Suprapubic skin (tissue), 4 donors: ENCODE data around the gene GJA5. TPM values are rescaled to one million over a fixed set of nuclear protein-coding genes. Genes with fewer than 3 reads are reported as not detected.
"Not testable (repeated sequence)": the region's sequence is repeated elsewhere in the genome, so short reads cannot be mapped to it uniquely, and the experiment has no call there.

ENCODE experiments used
- DNase-seq, 2 donors: peaks; one replicate each; pipeline ENCODE4 v3.0.0-alpha.2; 2019; ENCODE audit warnings: low spot score in 2 of 2
- H3K27ac ChIP-seq: fragments of 200-600 bp; sonication (generic); one replicate; pipeline ENCODE4 v1.5.1; 2019
- H3K27me3 ChIP-seq: fragments of 200-600 bp; sonication (generic); one replicate; pipeline ENCODE4 v1.5.1; 2019
- H3K36me3 ChIP-seq: fragments of 200-600 bp; sonication (generic); one replicate; pipeline ENCODE4 v1.5.1; 2019
- H3K4me1 ChIP-seq: fragments of 200-600 bp; sonication (generic); one replicate; pipeline ENCODE4 v1.5.1; 2019
- H3K4me3 ChIP-seq: fragments of 200-600 bp; sonication (generic); one replicate; pipeline ENCODE4 v1.5.1; 2019; ENCODE audit warnings: mild to moderate bottlenecking
- H3K9me3 ChIP-seq: fragments of 200-600 bp; sonication (generic); one replicate; pipeline ENCODE4 v1.5.1; 2019
- EP300 ChIP-seq: sonication (generic); formaldehyde crosslinking; IDR thresholded peaks from one replicate; pipeline ENCODE4 v1.6.1; 2017; ENCODE audit warnings: antibody characterized with exemption
- POLR2A ChIP-seq, 2 donors: fragments of 450-650 bp; IDR thresholded peaks; one replicate each; pipeline ENCODE4 v1.6.1; 2017; ENCODE audit warnings: antibody characterized with exemption in 2 of 2, mild to moderate bottlenecking in 2 of 2, moderate library complexity in 2 of 2
- POLR2AphosphoS5 ChIP-seq, 3 donors: sonication (generic); formaldehyde crosslinking; IDR thresholded peaks; one replicate each; pipeline ENCODE4 v1.6.1; 2017; ENCODE audit warnings: antibody characterized with exemption in 3 of 3
- WGBS: methylation state at CpG from one replicate; pipeline ENCODE4 v1.1.5; 2018; 5-methylcytosine and 5-hydroxymethylcytosine counted together
- total RNA-seq, 4 donors: library from RNA; depleted of rRNA; stranded (reverse); fragments of >200 nt; gene quantifications; one replicate each; pipeline ENCODE4 v1.1.0, GENCODE V29; 2016
- TF ChIP-seq, protein P1 (sequence below), 2 donors: fragments of 200-600 bp in 1 of 2; fragments of 450-650 bp in 1 of 2; sonication (generic) in 1 of 2; IDR thresholded peaks; one replicate each; pipeline ENCODE4 v1.5.1; 2016 to 2019; ENCODE audit warnings: antibody characterized with exemption in 2 of 2, mild to moderate bottlenecking in 1 of 2, moderate library complexity in 1 of 2

GJA5 gene
- total RNA-seq, 4 donors from 2014 or later = 1.8 to 11.7 (median 3.6) TPM

- Histone ChIP-seq H3K4me1 (no peaks in the 10 kb centered on the region), H3K36me3 (no peaks in the 10 kb centered on the region), H3K9me3 (no peaks in the 10 kb centered on the region), H3K4me3 (no peak overlapping the region), H3K27ac (no peak overlapping the region), H3K27me3 (no peaks in the 10 kb centered on the region)
- DNase-seq = no peak
- 85% methylated on average over 6 of the region's 6 CpGs for WGBS
- TF ChIP-seq EP300 (no peak), POLR2A (IDR thresholded peaks at IDR 0.05) (no peak)
- TF ChIP-seq, protein P1, sequence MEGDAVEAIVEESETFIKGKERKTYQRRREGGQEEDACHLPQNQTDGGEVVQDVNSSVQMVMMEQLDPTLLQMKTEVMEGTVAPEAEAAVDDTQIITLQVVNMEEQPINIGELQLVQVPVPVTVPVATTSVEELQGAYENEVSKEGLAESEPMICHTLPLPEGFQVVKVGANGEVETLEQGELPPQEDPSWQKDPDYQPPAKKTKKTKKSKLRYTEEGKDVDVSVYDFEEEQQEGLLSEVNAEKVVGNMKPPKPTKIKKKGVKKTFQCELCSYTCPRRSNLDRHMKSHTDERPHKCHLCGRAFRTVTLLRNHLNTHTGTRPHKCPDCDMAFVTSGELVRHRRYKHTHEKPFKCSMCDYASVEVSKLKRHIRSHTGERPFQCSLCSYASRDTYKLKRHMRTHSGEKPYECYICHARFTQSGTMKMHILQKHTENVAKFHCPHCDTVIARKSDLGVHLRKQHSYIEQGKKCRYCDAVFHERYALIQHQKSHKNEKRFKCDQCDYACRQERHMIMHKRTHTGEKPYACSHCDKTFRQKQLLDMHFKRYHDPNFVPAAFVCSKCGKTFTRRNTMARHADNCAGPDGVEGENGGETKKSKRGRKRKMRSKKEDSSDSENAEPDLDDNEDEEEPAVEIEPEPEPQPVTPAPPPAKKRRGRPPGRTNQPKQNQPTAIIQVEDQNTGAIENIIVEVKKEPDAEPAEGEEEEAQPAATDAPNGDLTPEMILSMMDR (IDR thresholded peaks at IDR 0.05) = no peak
Observed at GRCh38 chr1:147738739-147739476, 21.5 kb downstream of the GJA5 start.

DNA sequence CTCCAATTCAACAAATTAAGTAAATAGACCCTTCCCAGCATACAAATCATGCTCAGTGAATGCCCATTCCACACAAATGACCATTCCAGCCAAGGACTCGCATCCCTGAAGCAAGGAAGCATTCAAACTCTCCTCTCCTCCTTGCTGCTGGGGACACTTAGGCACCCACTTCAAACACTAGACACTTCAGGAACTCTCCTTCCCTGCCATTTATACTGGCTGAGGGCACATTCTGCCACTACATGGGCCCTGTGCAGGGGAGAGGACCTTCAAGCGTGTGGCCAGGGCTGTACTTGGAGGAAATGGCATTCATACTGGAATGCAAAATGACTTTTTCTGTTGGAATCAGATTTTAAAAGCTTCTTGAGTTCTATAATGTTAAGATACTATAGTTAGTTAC lies 22.3 kb downstream of the GJA5 start:
- Histone ChIP-seq H3K9me3 (no peaks in the 10 kb centered on the region), H3K36me3 (no peaks in the 10 kb centered on the region), H3K4me3 (no peak overlapping the region), H3K27ac (no peak overlapping the region), H3K27me3 (no peaks in the 10 kb centered on the region), H3K4me1 (no peaks in the 10 kb centered on the region)
- no peak for DNase-seq
- TF ChIP-seq, protein P1 (IDR thresholded peaks at IDR 0.05) = no peak
- TF ChIP-seq POLR2A (IDR thresholded peaks at IDR 0.05) (no peak), EP300 (no peak), POLR2AphosphoS5 (IDR thresholded peaks at IDR 0.05) (no peak)
- 96% methylated on average over 2 of the region's 2 CpGs for WGBS

- Histone ChIP-seq H3K4me3 (no peak overlapping the region), H3K27me3 (no peaks in the 10 kb centered on the region), H3K36me3 (no peaks in the 10 kb centered on the region), H3K27ac (no peak overlapping the region), H3K9me3 (no peaks in the 10 kb centered on the region), H3K4me1 (no peaks in the 10 kb centered on the region)
- no peak for TF ChIP-seq EP300
- TF ChIP-seq, protein P1 (IDR thresholded peaks at IDR 0.05) = no peak
- no peak for TF ChIP-seq POLR2AphosphoS5 (IDR thresholded peaks at IDR 0.05)
- TF ChIP-seq POLR2A (IDR thresholded peaks at IDR 0.05) = no peak
- no peak for DNase-seq
Observed at GRCh38 chr1:147736883-147737282, 23.5 kb downstream of the GJA5 start.

DNA sequence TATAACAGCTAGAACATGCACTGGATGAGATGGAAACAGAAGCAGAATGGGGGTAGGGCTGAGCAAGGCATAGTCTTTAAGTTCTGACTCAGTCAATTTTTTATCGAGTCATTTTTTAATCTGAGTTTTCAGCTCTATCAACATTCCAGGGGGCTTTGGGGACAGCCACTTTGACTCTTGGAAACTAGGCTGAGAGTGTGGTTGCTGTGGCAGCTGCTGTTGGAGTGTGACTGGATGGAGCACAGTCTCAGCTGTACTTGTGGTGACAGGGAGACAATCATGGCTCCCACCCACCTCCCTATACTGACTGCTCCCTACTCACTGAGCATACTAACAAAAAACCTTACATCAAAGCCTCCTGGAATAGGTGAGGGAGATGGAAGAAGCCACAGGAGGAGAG lies 25.0 kb downstream of the GJA5 start:
- TF ChIP-seq EP300 (no peak), POLR2AphosphoS5 (IDR thresholded peaks at IDR 0.05) (no peak), POLR2A (IDR thresholded peaks at IDR 0.05) (no peak)
- TF ChIP-seq, protein P1 (IDR thresholded peaks at IDR 0.05) = no peak
- Histone ChIP-seq H3K27me3 (no peaks in the 10 kb centered on the region), H3K27ac (no peak overlapping the region), H3K4me1 (no peaks in the 10 kb centered on the region), H3K9me3 (no peaks in the 10 kb centered on the region), H3K4me3 (no peak overlapping the region), H3K36me3 (no peaks in the 10 kb centered on the region)
- WGBS = 95% methylated on average over 1 of the region's 1 CpG
- DNase-seq = no peak

GRCh38 chr1:147734291-147734841 lies 26.0 kb downstream of the GJA5 start:
- not testable (repeated sequence) for H3K4me1 ChIP-seq, H3K27me3 ChIP-seq, DNase-seq, H3K9me3 ChIP-seq, H3K36me3 ChIP-seq, H3K27ac ChIP-seq, H3K4me3 ChIP-seq
- WGBS = 78% methylated on average over 3 of the region's 4 CpGs
